Gastroesophageal sphincter (tissue), 3 donors: ENCODE measurements around the gene TANGO6.

ENCODE experiments used
- POLR2A ChIP-seq, 2 donors: fragments of 450-650 bp; IDR thresholded peaks; one replicate each; pipeline ENCODE4 v1.6.1; 2017; ENCODE audit warnings: antibody characterized with exemption in 2 of 2, mild to moderate bottlenecking in 2 of 2, moderate library complexity in 1 of 2
- TF ChIP-seq, protein P1 (sequence below), 4 experiments: fragments of 200-600 bp in 2 of 4; fragments of 450-650 bp in 2 of 4; sonication (generic) in 1 of 4; IDR thresholded peaks; one replicate each; pipeline ENCODE4 v1.5.1; 2017 to 2019; ENCODE audit warnings: antibody characterized with exemption in 4 of 4, mild to moderate bottlenecking in 2 of 4, moderate library complexity in 2 of 4

GRCh38 chr16:69073181-69073702, 229.9 kb downstream of the TANGO6 start:
- no peak for TF ChIP-seq POLR2A (IDR thresholded peaks at IDR 0.05)
- TF ChIP-seq, protein P1, sequence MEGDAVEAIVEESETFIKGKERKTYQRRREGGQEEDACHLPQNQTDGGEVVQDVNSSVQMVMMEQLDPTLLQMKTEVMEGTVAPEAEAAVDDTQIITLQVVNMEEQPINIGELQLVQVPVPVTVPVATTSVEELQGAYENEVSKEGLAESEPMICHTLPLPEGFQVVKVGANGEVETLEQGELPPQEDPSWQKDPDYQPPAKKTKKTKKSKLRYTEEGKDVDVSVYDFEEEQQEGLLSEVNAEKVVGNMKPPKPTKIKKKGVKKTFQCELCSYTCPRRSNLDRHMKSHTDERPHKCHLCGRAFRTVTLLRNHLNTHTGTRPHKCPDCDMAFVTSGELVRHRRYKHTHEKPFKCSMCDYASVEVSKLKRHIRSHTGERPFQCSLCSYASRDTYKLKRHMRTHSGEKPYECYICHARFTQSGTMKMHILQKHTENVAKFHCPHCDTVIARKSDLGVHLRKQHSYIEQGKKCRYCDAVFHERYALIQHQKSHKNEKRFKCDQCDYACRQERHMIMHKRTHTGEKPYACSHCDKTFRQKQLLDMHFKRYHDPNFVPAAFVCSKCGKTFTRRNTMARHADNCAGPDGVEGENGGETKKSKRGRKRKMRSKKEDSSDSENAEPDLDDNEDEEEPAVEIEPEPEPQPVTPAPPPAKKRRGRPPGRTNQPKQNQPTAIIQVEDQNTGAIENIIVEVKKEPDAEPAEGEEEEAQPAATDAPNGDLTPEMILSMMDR (IDR thresholded peaks at IDR 0.05) = no peak
